Tibial nerve (tissue), 4 donors: ENCODE measurements around the gene ACTL10. TPM values are rescaled to one million over a fixed set of nuclear protein-coding genes. Genes with fewer than 3 reads are reported as not detected.

Source experiments
- DNase-seq, 2 donors: peaks; one replicate each; pipeline ENCODE4 v3.0.0-alpha.2; 2019; ENCODE audit warnings: low spot score in 2 of 2
- H3K27ac ChIP-seq, 4 donors: fragments of 200-600 bp; sonication (generic) in 3 of 4; one replicate each; pipeline ENCODE4 v1.5.1; 2017 to 2019; ENCODE audit warnings: mild to moderate bottlenecking in 1 of 4
- H3K27me3 ChIP-seq, 2 donors: fragments of 200-600 bp; sonication (generic) in 1 of 2; one replicate each; pipeline versions ENCODE4 v1.5.1 to v1.6.0; 2017 to 2019
- H3K36me3 ChIP-seq, 3 donors: fragments of 200-600 bp; sonication (generic); one replicate each; pipeline ENCODE4 v1.5.1; 2018 to 2019
- H3K4me1 ChIP-seq, 4 donors: fragments of 200-600 bp; sonication (generic) in 3 of 4; one replicate each; pipeline ENCODE4 v1.5.1; 2017 to 2019
- H3K4me3 ChIP-seq, 4 donors: fragments of 200-600 bp; sonication (generic) in 3 of 4; one replicate each; pipeline ENCODE4 v1.5.1; 2017 to 2019; ENCODE audit warnings: mild to moderate bottlenecking in 1 of 4, moderate library complexity in 1 of 4
- H3K9me3 ChIP-seq, 4 donors: fragments of 200-600 bp; sonication (generic) in 3 of 4; one replicate each; pipeline ENCODE4 v1.5.1; 2017 to 2019
- CTCF ChIP-seq, 5 experiments: fragments of 200-600 bp in 3 of 5; fragments of 450-650 bp in 2 of 5; sonication (generic) in 3 of 5; IDR thresholded peaks; one replicate each; pipeline ENCODE4 v1.5.1; 2016 to 2019; ENCODE audit warnings: antibody characterized with exemption in 5 of 5, mild to moderate bottlenecking in 3 of 5, moderate library complexity in 2 of 5
- EP300 ChIP-seq, 2 donors: sonication (generic); formaldehyde crosslinking; IDR thresholded peaks; one replicate each; pipeline ENCODE4 v1.6.1; 2017; ENCODE audit warnings: antibody characterized with exemption in 2 of 2, mild to moderate bottlenecking in 1 of 2
- POLR2A ChIP-seq, 2 donors: fragments of 450-650 bp; IDR thresholded peaks; one replicate each; pipeline ENCODE4 v1.6.1; 2017; ENCODE audit warnings: antibody characterized with exemption in 2 of 2, mild to moderate bottlenecking in 2 of 2, moderate library complexity in 2 of 2
- WGBS, 2 donors: methylation state at CpG; one replicate each; pipeline ENCODE4 v1.1.5; 2018; 5-methylcytosine and 5-hydroxymethylcytosine counted together
- total RNA-seq, 4 donors: library from RNA; depleted of rRNA; stranded (reverse); fragments of >200 nt; gene quantifications; one replicate each; pipeline ENCODE4 v1.1.0, GENCODE V29; 2016

ACTL10 gene
- total RNA-seq, 4 donors from 2014 or later = 1.1 to 4.3 (median 3.8) TPM

GRCh38 chr20:33667676-33668465, 1.1 kb downstream of the ACTL10 start:
- peak; percentile 59 to 62 for DNase-seq
- no peaks in the 10 kb centered on the region for H3K27me3 ChIP-seq
- peaks cover 0 to 34% (median 0%) of the 10 kb centered on the region in 3 donors for H3K36me3 ChIP-seq
- WGBS, 2 donors = 21 to 27% methylated on average over 19 to 43 of the region's 47 CpGs
- no peaks in the 10 kb centered on the region for H3K9me3 ChIP-seq
- H3K4me3 ChIP-seq = peak overlapping the region; percentile 39 to 71 (median 64)
- peaks cover 0 to 53% (median 22%) of the 10 kb centered on the region in 4 donors for H3K4me1 ChIP-seq
- peak overlapping the region; percentile 74 to 93 (median 90) for H3K27ac ChIP-seq
- TF ChIP-seq POLR2A (IDR thresholded peaks at IDR 0.05) (no peak), CTCF (IDR thresholded peaks at IDR 0.05) (peak; percentile 90 to 97 (median 97)), EP300 (IDR thresholded peaks at IDR 0.05) (peak in 1 of 2 donors; percentile 38)

- no peaks in the 10 kb centered on the region for H3K27me3 ChIP-seq
- H3K4me1 ChIP-seq = peaks cover 0 to 57% (median 29%) of the 10 kb centered on the region in 4 donors
- H3K9me3 ChIP-seq = no peaks in the 10 kb centered on the region
- no peak for DNase-seq
- no peak overlapping the region for H3K4me3 ChIP-seq
- TF ChIP-seq CTCF (IDR thresholded peaks at IDR 0.05) (no peak), EP300 (IDR thresholded peaks at IDR 0.05) (no peak), POLR2A (IDR thresholded peaks at IDR 0.05) (no peak)
- WGBS, 2 donors = 88 to 89% methylated on average over 13 of the region's 13 CpGs
- H3K36me3 ChIP-seq = peaks cover 0 to 34% (median 0%) of the 10 kb centered on the region in 3 donors
- H3K27ac ChIP-seq = peak overlapping the region in 3 of 4 donors; percentile 87 to 93 (median 93)
Measured at GRCh38 chr20:33668466-33669155, 1.9 kb downstream of the ACTL10 start.

- Histone ChIP-seq H3K4me1 (peaks cover 0 to 55% (median 30%) of the 10 kb centered on the region in 4 donors), H3K27ac (peak overlapping the region in 1 of 4 donors; percentile 20), H3K36me3 (peaks cover 0 to 34% (median 0%) of the 10 kb centered on the region in 3 donors), H3K9me3 (no peaks in the 10 kb centered on the region), H3K27me3 (no peaks in the 10 kb centered on the region), H3K4me3 (no peak overlapping the region)
- DNase-seq = no peak
- 94 to 100% methylated on average over 5 of the region's 5 CpGs for WGBS, 2 donors
- TF ChIP-seq POLR2A (IDR thresholded peaks at IDR 0.05) (no peak), EP300 (IDR thresholded peaks at IDR 0.05) (no peak), CTCF (IDR thresholded peaks at IDR 0.05) (no peak)
Measured at GRCh38 chr20:33669224-33669623, 2.5 kb downstream of the ACTL10 start.

GRCh38 chr20:33669873-33670640, 3.3 kb downstream of the ACTL10 start:
- Histone ChIP-seq H3K4me3 (no peak overlapping the region), H3K27ac (peak overlapping the region in 1 of 4 donors; percentile 27), H3K9me3 (no peaks in the 10 kb centered on the region), H3K27me3 (no peaks in the 10 kb centered on the region), H3K4me1 (peaks cover 0 to 53% (median 33%) of the 10 kb centered on the region in 4 donors), H3K36me3 (peaks cover 0 to 34% (median 0%) of the 10 kb centered on the region in 3 donors)
- WGBS, 2 donors = 77 to 79% methylated on average over 13 of the region's 13 CpGs
- no peak for DNase-seq
- TF ChIP-seq CTCF (IDR thresholded peaks at IDR 0.05) (no peak), POLR2A (IDR thresholded peaks at IDR 0.05) (no peak), EP300 (IDR thresholded peaks at IDR 0.05) (no peak)
